SU-DHL-6 (cell line): ENCODE data around the gene UXT.

Experiments used
- H2AFZ ChIP-seq: fragments of 200-600 bp; sonication (generic); 2 replicates; pipeline ENCODE4 v1.6.1; 2014; ENCODE audit warnings: low read depth, mild to moderate bottlenecking, moderate library complexity, mixed read lengths, antibody characterized with exemption, low read length; ENCODE audit not compliant: severe bottlenecking
- H3F3A ChIP-seq: fragments of 200-600 bp; shearing (Covaris generic); 2 replicates; pipeline ENCODE4 v1.6.0; 2016; ENCODE audit warnings: antibody characterized with exemption, mild to moderate bottlenecking; ENCODE audit not compliant: insufficient read depth
- H3K27ac ChIP-seq: fragments of 200-600 bp; sonication (generic); 2 replicates; pipeline ENCODE4 v1.5.1; 2016; ENCODE audit warnings: low read depth, mild to moderate bottlenecking, low read length, moderate library complexity, mixed read lengths
- H3K27me3 ChIP-seq: fragments of 200-600 bp; sonication (generic), shearing (Covaris generic); 2 replicates; pipeline ENCODE4 v1.6.0; 2014; ENCODE audit warnings: mild to moderate bottlenecking, low read length
- H3K36me3 ChIP-seq: fragments of 200-600 bp; sonication (generic); 2 replicates; pipeline ENCODE4 v1.6.1; 2014; ENCODE audit warnings: mild to moderate bottlenecking, low read length, mixed read lengths
- H3K4me2 ChIP-seq: fragments of 300-600, 200-600 bp; shearing (Covaris generic), sonication (generic); 2 replicates; pipeline ENCODE4 v1.6.0; 2014; ENCODE audit warnings: low read length, low read depth, mild to moderate bottlenecking; ENCODE audit not compliant: poor library complexity, severe bottlenecking
- H3K4me3 ChIP-seq: fragments of 200-600 bp; sonication (generic); 2 replicates; pipeline ENCODE4 v1.5.1; 2014; ENCODE audit warnings: antibody characterized with exemption, low read length, mild to moderate bottlenecking, mixed read lengths; ENCODE audit not compliant: insufficient read depth, poor library complexity, severe bottlenecking
- H3K79me2 ChIP-seq: fragments of 200-600 bp; sonication (generic); 2 replicates; pipeline ENCODE4 v1.6.1; 2014; ENCODE audit warnings: mild to moderate bottlenecking, low read length, moderate library complexity; ENCODE audit not compliant: insufficient read depth
- H3K9ac ChIP-seq: fragments of 200-600 bp; sonication (generic); 2 replicates; pipeline ENCODE4 v1.7.0; 2014; ENCODE audit warnings: mild to moderate bottlenecking, low read length
- H3K9me2 ChIP-seq: fragments of 200-600 bp; sonication (generic); replicated peaks from 2 replicates; pipeline ENCODE4 v1.6.1; 2014; ENCODE audit warnings: low read length; ENCODE audit not compliant: insufficient read depth
- H3K9me3 ChIP-seq: fragments of 200-600 bp; sonication (generic); 2 replicates; pipeline ENCODE4 v1.6.1; 2014; ENCODE audit warnings: low read length, mixed read lengths; ENCODE audit not compliant: insufficient read depth
- H4K20me1 ChIP-seq: fragments of 200-600 bp; sonication (generic); 2 replicates; pipeline ENCODE4 v1.6.1; 2014; ENCODE audit warnings: low read depth, mild to moderate bottlenecking, antibody characterized with exemption, low read length, moderate library complexity, mixed read lengths
- EZH2phosphoT487 ChIP-seq: fragments of 200-600 bp; sonication (generic), shearing (Covaris generic); conservative IDR thresholded peaks from 2 replicates; pipeline ENCODE4 v1.6.1; 2018; ENCODE audit warnings: mild to moderate bottlenecking, antibody characterized with exemption, low read length, moderate library complexity, mixed read lengths
- TF ChIP-seq, protein P1 (sequence below): fragments of 200-600 bp; sonication (generic); IDR thresholded peaks from one replicate; pipeline ENCODE4 v1.5.1; 2017; ENCODE audit warnings: antibody characterized with exemption, mild to moderate bottlenecking, low read length, moderate library complexity; ENCODE audit not compliant: insufficient read depth, poor library complexity, severe bottlenecking

The UXT gene

GRCh38 chrX:47664737-47665136 lies 5.8 kb upstream of the UXT start:
- H2AFZ ChIP-seq: no peak overlapping the region
- no peaks in the 10 kb centered on the region for H3K27me3 ChIP-seq

DNA sequence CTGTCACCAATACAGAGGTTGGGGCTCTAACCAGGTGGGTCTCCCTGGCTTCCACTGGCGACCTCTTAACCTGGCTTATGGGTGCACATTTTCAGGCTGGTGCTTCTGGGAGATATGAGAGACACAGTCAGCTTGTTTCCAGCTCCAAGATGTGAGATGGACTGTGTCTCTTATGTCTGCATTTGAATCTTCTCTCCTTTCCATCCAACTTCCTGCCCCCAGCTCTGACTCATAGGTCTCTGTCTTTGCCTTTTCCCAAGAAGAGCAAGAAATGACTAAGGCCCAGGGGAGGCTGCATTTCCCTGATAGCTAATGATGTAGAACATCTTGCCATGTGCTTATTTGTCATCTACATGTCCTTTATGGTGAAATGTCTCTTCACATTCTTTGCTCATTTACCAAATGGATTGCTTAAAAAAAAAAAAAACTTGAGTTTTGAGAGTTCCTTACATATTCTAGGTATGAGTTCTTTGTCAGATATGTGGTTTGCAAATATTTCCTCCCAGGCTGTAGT lies 3.2 kb upstream of the UXT start:
- H3K4me2 ChIP-seq: no peak overlapping the region

More at GRCh38 chrX:47664737-47665136, 5.8 kb upstream of the UXT start:
- Histone ChIP-seq H3K79me2 (no peaks in the 10 kb centered on the region), H3K9me3 (no peaks in the 10 kb centered on the region), H3F3A (no peaks in the 10 kb centered on the region), H3K36me3 (no peaks in the 10 kb centered on the region), H4K20me1 (no peaks in the 10 kb centered on the region), H3K4me2 (no peak overlapping the region), H3K27ac (no peak overlapping the region), H3K9me2 (no peaks in the 10 kb centered on the region), H3K4me3 (no peak overlapping the region), H3K9ac (no peak overlapping the region)
- TF ChIP-seq, protein P1, sequence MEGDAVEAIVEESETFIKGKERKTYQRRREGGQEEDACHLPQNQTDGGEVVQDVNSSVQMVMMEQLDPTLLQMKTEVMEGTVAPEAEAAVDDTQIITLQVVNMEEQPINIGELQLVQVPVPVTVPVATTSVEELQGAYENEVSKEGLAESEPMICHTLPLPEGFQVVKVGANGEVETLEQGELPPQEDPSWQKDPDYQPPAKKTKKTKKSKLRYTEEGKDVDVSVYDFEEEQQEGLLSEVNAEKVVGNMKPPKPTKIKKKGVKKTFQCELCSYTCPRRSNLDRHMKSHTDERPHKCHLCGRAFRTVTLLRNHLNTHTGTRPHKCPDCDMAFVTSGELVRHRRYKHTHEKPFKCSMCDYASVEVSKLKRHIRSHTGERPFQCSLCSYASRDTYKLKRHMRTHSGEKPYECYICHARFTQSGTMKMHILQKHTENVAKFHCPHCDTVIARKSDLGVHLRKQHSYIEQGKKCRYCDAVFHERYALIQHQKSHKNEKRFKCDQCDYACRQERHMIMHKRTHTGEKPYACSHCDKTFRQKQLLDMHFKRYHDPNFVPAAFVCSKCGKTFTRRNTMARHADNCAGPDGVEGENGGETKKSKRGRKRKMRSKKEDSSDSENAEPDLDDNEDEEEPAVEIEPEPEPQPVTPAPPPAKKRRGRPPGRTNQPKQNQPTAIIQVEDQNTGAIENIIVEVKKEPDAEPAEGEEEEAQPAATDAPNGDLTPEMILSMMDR: no peak
- TF ChIP-seq EZH2phosphoT487: no peak

GRCh38 chrX:47661539-47661938 lies 2.6 kb upstream of the UXT start:
- no peak overlapping the region for H2AFZ ChIP-seq
- H3K9me3 ChIP-seq: no peaks in the 10 kb centered on the region
- H3K36me3 ChIP-seq: no peaks in the 10 kb centered on the region
- H3K4me3 ChIP-seq: no peak overlapping the region
- H3K9me2 ChIP-seq: no peaks in the 10 kb centered on the region
- peaks cover 7% of the 10 kb centered on the region; the same call in 1 of the 2 replicates for H3K79me2 ChIP-seq
- H3K27me3 ChIP-seq: no peaks in the 10 kb centered on the region
- H3K27ac ChIP-seq: no peak overlapping the region
- no peak overlapping the region for H3K9ac ChIP-seq
- H4K20me1 ChIP-seq: no peaks in the 10 kb centered on the region
- no peaks in the 10 kb centered on the region for H3F3A ChIP-seq
- H3K4me2 ChIP-seq: no peak overlapping the region
- TF ChIP-seq, protein P1: no peak
- no peak for TF ChIP-seq EZH2phosphoT487

More for the DNA sequence above, 3.2 kb upstream of the UXT start:
- Histone ChIP-seq H2AFZ (no peak overlapping the region), H3K27me3 (no peaks in the 10 kb centered on the region), H3K36me3 (no peaks in the 10 kb centered on the region), H3F3A (no peaks in the 10 kb centered on the region), H3K9me3 (no peaks in the 10 kb centered on the region), H3K9me2 (no peaks in the 10 kb centered on the region), H3K27ac (no peak overlapping the region), H4K20me1 (no peaks in the 10 kb centered on the region), H3K79me2 (peaks cover 7% of the 10 kb centered on the region; the same call in 1 of the 2 replicates), H3K9ac (no peak overlapping the region), H3K4me3 (no peak overlapping the region)
- no peak for TF ChIP-seq EZH2phosphoT487
- TF ChIP-seq, protein P1: no peak
